ELF-1 (cell line): Measurements from ENCODE around the gene HOXA7.

ENCODE experiments used
- DNase-seq: peaks from one replicate; pipeline ENCODE4 v3.0.0-alpha.2; 2016; ENCODE audit warnings: low read depth, low spot score

The HOXA7 gene

DNA sequence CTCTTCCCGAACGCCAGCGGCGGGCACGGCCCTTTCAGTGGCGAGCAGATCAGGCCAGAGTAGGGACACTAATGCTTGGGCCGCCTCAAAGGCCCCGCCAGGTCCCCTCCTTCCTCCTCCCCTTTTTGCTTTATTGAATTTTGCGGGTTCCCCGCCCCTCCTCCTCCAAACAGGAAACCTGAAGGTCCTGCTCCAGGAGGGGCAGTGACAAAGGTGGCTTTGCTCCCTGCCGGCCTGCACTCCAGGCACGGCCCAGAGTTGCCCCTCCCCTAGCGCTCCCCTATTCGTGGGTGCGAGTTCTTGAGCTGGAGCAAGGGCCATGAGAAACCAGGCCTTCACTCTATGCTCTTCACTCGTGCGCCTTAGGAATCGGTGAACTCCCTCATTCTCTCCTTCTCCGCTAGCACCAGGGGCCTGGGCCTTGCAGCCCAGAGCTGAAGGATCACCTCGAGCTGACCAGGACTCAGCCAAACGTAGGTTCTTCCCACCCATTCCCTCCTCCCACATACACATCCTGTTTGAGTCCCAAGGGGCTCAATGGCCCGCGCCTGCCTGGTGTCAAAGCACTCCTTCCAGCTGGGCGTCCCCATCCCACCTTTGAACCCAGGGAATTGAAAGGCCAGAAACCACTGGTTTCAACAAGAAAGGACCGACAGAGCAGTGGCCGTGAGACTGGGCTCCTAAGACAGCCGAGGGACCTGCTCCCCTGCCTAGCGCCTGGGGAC lies 8.3 kb downstream of the HOXA7 start:
- peak; percentile 51 for DNase-seq

DNA sequence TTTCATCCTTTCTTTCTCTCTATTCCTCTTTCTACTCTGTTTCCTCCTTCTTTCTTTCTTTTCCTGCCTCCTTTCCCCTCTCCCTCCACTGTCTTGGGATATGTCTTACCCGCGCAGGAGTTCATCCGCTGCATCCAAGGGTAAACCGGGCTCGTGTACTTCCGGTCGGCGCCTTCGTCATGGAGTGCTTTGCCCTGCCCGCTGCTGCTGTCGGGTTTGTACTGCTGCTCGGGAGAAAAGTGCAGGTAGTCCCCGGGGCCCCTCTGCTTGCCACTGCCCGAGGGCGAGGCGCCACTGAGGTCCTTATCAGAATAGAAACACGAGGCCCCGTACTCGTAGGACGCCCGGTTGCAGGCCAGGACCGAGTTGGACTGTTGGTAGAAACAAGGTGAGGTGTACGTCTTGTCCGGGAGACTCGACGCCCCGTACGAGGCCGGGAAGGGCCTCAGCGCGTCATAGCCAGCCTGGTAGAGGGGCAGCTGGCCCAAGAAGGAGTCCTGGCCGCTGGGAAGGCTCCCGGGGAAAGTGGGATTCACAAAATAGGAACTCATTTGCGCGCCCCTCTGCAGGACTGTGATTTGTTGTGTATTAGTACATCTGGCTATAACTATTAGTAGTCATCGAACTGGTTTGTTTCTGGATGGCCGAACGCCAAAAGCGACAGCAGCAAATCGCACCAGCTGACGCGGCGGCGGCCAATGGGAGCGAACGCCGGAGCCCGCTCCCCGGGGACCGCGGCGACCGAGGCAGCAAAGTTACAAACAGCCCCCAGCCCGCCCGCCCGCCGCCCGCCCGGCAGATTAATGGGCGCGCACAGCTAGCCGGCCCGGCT lies 9.1 kb downstream of the HOXA7 start, which contains the start of gene HOXA6:
TSS of gene HOXA6 (minus strand) at position 576 of the 832 bp plus-strand sequence. CDS start at position 551, 25 bp downstream.
- DNase-seq: peak; percentile 58

- DNase-seq: no peak
Observed at GRCh38 chr7:27146491-27147198, 9.8 kb downstream of the HOXA7 start.

GRCh38 chr7:27145914-27146412 lies 10.5 kb downstream of the HOXA7 start:
- DNase-seq: no peak

- DNase-seq: peak; percentile 43
Observed at GRCh38 chr7:27145165-27145913, 11.1 kb downstream of the HOXA7 start.

GRCh38 chr7:27144781-27145164 lies 11.7 kb downstream of the HOXA7 start:
- DNase-seq: peak; percentile 45

DNA sequence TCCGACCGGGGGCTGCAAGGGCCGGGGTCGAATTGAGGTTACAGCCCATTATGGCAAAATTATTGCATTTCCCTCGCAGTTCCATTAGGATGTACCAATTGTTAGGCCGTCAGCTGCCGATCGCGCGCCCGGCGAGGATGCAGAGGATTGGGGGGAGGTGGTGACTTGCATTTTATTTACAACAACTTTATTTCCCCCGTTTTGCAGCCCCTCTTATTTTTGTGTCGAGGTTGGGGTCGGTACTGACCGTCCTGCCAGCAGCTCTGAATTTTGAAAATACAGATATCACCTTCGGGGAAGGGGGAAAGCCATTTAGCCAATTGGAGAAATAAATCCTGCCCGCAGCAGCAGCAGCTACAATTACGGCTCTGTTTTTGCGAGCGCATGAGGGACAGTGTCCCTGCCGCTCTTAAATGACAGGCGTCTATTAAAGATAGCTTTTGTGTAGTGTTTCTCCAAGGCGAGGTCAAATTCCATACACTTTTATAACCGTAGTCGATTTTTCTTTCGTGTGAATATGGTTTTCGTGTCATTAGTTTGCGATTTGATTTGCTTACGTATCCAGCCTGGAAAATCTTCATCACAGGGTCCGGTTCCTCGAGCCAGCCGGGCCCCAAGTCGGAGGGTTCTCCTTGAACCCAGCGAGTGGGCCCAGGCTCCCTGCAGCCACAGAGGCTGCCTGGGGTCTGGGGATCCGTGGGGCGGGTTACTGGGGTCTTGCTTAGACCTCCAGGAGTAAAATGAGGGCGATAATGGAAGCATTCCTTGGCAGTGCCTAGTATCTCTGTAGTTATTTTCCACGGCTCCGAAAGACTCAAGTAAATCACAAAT lies 12.3 kb downstream of the HOXA7 start:
- DNase-seq: peak; percentile 24

DNA sequence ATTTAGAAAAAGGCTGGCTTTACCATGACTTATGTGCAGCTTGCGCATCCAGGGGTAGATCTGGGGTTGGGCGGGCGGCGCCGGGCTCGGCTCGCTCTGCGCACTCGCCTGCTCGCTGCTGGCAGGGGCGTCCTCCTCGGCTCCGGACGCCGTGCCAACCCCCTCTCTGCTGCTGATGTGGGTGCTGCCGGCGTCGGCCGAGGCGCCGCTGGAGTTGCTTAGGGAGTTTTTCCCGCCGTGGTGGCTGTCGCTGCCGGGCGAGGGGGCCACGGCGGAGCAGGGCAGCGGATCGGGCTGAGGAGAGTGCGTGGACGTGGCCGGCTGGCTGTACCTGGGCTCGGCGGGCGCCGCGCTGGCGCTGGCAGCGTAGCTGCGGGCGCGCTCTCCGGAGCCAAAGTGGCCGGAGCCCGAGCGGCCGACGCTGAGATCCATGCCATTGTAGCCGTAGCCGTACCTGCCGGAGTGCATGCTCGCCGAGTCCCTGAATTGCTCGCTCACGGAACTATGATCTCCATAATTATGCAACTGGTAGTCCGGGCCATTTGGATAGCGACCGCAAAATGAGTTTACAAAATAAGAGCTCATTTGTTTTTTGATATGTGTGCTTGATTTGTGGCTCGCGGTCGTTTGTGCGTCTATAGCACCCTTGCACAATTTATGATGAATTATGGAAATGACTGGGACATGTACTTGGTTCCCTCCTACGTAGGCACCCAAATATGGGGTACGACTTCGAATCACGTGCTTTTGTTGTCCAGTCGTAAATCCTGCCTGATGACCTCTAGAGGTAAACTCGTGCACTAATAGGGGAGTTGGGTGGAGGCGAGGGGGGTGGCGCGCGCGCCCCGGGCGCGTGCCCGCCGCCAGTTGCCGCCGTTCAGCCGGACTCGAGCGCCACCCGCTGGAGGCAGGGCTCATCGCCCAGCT lies 13.2 kb downstream of the HOXA7 start, which contains the start of gene HOXA5:
TSS of gene HOXA5 (minus strand) at position 659 of the 927 bp plus-strand sequence. CDS start at position 585, 74 bp downstream.
- DNase-seq: peak; percentile 96

DNA sequence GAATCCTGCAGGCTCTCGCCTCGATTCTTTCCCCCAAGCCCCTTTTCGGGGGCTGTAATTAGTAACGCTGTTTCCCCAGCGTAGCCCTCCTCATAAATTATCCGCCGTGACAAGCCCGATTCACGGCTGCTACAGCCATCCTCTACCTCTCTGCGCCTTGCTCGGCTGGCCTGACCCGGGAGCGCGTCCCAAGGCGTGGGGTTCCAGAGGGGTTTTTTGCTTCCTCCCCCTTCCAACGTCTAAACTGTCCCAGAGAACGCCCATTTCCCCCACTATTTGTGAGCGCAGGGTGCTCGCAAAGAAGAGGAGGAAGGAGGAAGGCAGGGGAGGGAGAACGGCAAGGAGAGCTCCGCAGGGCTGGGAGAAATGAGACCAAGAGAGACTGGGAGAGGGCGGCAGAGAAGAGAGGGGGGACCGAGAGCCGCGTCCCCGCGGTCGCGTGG lies 13.9 kb downstream of the HOXA7 start:
- DNase-seq: no peak

- DNase-seq: peak; percentile 83
Observed at GRCh38 chr7:27141923-27142579, 14.4 kb downstream of the HOXA7 start.

DNA sequence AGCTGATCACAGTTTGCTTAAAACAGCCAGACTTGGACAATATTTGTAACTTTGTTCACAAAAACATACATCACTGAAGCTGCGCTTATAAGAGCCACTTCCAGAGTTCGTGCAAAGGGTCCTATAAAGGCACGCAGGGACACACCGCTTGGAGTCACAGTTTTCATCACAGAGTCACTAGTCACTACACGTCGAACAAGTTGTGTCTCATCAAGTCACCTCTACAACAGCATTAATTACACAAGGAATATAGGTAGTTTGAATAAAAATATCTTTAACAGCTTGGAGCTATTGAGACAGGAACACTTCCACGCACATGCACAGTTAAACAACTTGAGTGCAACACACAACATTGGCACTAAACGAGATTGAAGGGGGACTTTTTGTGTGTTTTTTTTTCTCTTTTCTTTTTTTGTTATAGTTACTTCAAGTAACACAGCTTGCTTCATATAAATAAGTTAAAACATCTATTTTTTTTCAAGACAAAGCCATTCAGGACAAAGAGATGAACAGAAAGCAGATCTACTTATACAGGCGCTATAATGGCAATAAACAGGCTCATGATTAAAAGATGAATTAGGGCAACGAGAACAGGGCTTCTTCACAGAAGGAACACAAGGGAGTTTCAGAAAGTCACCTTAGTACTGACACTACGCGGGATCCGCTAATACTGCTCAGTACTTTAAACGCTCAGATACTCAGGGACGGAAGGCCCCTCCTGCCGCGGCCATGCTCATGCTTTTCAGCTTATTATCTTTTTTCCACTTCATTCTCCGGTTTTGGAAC lies 15.1 kb downstream of the HOXA7 start:
- DNase-seq: no peak

- DNase-seq: no peak
Observed at GRCh38 chr7:27140126-27140857, 16.2 kb downstream of the HOXA7 start.

DNA sequence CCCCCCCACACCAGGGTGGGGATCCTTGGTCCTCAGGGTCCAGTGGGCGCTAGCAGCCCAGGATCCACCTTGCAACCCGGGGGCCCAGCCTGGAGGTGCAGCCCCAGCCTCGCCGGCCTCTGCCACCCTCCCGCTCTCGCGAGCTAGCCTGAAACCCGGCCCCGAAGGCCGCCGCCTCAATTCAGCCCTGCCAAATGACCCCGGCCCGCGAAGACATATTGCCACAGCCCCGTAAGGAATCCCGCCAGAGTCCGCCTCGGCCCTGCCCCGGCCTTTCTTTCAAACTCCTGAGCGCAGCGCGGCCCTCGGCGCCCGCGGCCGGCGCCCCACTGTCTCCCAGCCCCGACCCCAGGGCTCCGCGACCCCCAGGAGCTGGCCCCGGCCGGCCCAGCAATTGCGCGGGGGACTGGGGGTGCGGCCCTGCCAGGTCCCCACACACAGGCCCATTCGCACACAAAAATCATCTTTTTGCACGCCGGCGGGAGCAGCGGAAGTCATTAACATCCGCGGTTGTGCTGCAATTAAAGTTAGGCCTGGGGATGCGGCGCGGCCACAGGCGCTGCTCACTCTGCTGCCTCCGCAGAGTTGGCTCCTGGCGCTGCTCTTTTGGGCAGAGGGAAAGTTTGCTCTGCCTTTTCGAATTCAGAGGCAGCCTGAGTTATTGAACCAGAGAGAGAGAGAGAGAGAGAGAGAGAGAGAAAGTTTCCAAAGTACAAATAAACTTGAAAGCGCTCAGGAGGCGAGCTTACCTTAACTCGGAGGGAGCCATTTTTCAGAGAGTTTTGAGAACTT lies 16.9 kb downstream of the HOXA7 start:
- DNase-seq: peak; percentile 68

DNA sequence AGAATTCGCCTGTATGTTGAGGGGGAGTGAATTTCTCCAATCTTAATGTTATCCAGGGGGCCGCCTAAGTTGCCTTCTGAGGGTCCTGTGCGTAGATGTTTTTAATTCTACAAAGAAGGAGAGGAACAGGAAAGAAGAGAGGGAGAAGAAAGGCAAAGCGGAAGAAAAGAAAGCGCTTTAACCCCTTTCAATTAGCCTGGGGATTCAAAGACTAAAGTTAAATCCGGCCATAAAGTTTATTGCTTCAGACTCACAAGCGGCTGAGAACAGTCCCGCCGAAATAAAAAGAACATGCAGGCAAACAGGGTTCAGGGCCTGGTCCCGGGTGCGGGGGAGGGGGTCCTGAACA lies 17.5 kb downstream of the HOXA7 start:
- peak; percentile 61 for DNase-seq

DNA sequence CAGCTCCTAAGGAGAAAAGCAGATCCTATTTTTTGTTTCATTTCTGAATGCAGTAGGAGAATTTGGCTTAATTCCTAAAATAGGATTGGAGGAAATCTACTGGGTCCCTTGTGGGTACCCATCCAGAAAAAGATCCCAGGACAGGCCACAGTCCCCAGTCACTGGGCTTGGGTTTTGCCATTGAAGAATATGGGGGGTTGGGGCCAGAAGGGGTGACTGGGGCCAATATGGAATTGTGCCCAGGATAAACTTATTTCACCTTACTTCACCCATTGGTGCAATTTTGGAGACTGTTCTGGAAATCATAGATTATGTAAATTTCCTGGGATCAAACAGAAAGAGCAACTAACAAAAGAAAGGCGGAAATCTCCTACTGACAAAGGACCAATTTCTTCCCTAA lies 18.0 kb downstream of the HOXA7 start:
- no peak for DNase-seq

DNA sequence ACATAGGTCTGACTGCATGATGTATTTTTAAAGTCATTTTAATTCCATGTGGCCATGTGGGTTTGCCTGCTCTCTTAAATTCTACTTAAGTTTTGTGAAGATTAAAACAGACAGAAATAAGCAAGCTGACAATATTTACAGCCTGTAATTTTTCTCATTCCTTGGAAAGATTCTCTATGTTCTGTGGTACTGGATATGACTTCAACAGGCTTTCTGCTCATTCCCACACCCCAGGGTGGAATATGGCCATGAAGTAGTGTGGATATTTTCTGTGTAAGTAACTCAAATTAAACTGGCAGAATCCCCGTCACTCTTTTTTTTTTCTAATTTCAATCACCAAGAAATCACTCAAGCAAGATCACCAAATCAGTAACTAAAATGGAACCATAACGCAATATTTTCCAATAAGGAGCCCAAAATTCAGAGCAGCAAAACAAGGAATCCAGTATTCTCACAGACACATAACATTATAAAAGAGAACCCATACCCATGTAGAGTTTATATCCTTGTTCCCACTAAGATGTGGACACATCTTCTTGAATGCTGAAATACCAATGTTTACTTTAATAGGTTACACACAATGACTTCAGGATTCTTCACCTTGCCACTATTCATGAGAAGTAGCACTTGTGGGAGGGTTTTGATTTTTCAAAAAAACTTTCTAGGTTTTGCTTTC lies 18.7 kb downstream of the HOXA7 start:
- no peak for DNase-seq
